HL-60 (cell line): Measurements from ENCODE around the gene CYB561A3.

Experiments
- DNase-seq, 2 experiments: peaks; one replicate each; pipeline ENCODE4 v3.0.0-alpha.2; 2010 to 2020; ENCODE audit warnings: low read depth in 1 of 2, low spot score in 1 of 2
- H3K27ac ChIP-seq: fragments of 250-450 bp; sonication (Bioruptor Pico); replicated peaks from 2 replicates; pipeline ENCODE4 v1.5.1; 2020; ENCODE audit warnings: mild to moderate bottlenecking, moderate library complexity
- H3K27me3 ChIP-seq: fragments of 250-450 bp; sonication (Bioruptor Pico); 2 replicates; pipeline ENCODE4 v1.5.1; 2021; ENCODE audit warnings: mild to moderate bottlenecking, moderate library complexity; ENCODE audit not compliant: insufficient read depth, poor library complexity, severe bottlenecking
- H3K4me3 ChIP-seq: replicated peaks from 2 replicates; pipeline ENCODE4 v1.5.1; 2011; ENCODE audit warnings: mild to moderate bottlenecking, control low read depth, low read length; ENCODE audit not compliant: insufficient read depth
- CTCF ChIP-seq: IDR thresholded peaks from one replicate; pipeline ENCODE4 v1.5.1; 2011; ENCODE audit warnings: low read length, control low read depth, inconsistent platforms; ENCODE audit not compliant: insufficient read depth
- GABPA ChIP-seq: IDR thresholded peaks from 2 replicates; pipeline ENCODE4 v1.6.1; 2012; ENCODE audit warnings: low read depth
- POLR2AphosphoS5 ChIP-seq: IDR thresholded peaks from 2 replicates; pipeline ENCODE4 v1.6.1; 2012; ENCODE audit warnings: low read depth
- REST ChIP-seq: IDR thresholded peaks from 2 replicates; pipeline ENCODE4 v1.6.1; 2012; ENCODE audit warnings: low read depth; ENCODE audit not compliant: insufficient replicate concordance
- SPI1 ChIP-seq: IDR thresholded peaks from 2 replicates; pipeline ENCODE4 v1.6.1; 2012; ENCODE audit warnings: low read depth, mild to moderate bottlenecking, borderline replicate concordance

CYB561A3 gene

GRCh38 chr11:61340979-61341378, 20.7 kb downstream of the CYB561A3 start:
- no peak for DNase-seq
- no peak overlapping the region for H3K4me3 ChIP-seq
- TF ChIP-seq SPI1: no peak
- TF ChIP-seq POLR2AphosphoS5: no peak
- TF ChIP-seq GABPA: no peak
- TF ChIP-seq REST: no peak
- no peak for TF ChIP-seq CTCF
- H3K27me3 ChIP-seq: no peaks in the 10 kb centered on the region
- H3K27ac ChIP-seq: no peak overlapping the region

- DNase-seq: no peak
- H3K27ac ChIP-seq: no peak overlapping the region
- H3K27me3 ChIP-seq: no peaks in the 10 kb centered on the region
- no peak overlapping the region for H3K4me3 ChIP-seq
- TF ChIP-seq CTCF (no peak), POLR2AphosphoS5 (no peak), SPI1 (no peak), GABPA (no peak)
Measured at GRCh38 chr11:61339490-61339878, 22.2 kb downstream of the CYB561A3 start.

GRCh38 chr11:61338783-61339489, 22.7 kb downstream of the CYB561A3 start:
- no peak for TF ChIP-seq GABPA
- TF ChIP-seq REST: no peak
- no peak for TF ChIP-seq POLR2AphosphoS5
- TF ChIP-seq CTCF: no peak
- no peak for TF ChIP-seq SPI1
- Histone ChIP-seq H3K27me3 (no peaks in the 10 kb centered on the region), H3K4me3 (no peak overlapping the region), H3K27ac (no peak overlapping the region)
- DNase-seq: no peak
